Caco-2 (cell line): ENCODE results near the gene ZSWIM1. TPM values are rescaled to one million over a fixed set of nuclear protein-coding genes. Genes with fewer than 3 reads are reported as not detected.

Source experiments
- BruUV-seq: library from RNA; stranded (reverse); fragments of 400-500 nt; replicated peaks from 2 replicates; lab custom pipeline; 2021; lab: Mats Ljungman, UMichigan
- CTCF ChIA-PET: fragments of 300-600 bp; sonication (Branson Sonifier 250); formaldehyde crosslinking; loops from one replicate; lab custom pipeline; 2022; ENCODE audit warnings: antibody characterized with exemption; lab: Charles Lee
- POLR2A ChIA-PET: fragments of 300-600 bp; sonication (Branson Sonifier 250); formaldehyde crosslinking; loops from one replicate; lab custom pipeline; 2022; ENCODE audit warnings: antibody characterized with exemption; lab: Charles Lee
- DNase-seq, 2 experiments: peaks; one replicate each; pipeline versions ENCODE4 v3.0.0 to v3.0.0-alpha.2; 2020 to 2022
- H3K27me3 ChIP-seq: replicated peaks from 2 replicates; pipeline ENCODE4 v1.6.0; 2011; ENCODE audit warnings: low read length; ENCODE audit not compliant: control insufficient read depth, insufficient read depth
- H3K36me3 ChIP-seq: 2 replicates; pipeline ENCODE4 v1.5.1; 2011; ENCODE audit warnings: low read length; ENCODE audit not compliant: control insufficient read depth, insufficient read depth
- H3K4me1 ChIP-seq: fragments of 250-450 bp; sonication (Bioruptor Pico); 2 replicates; pipeline ENCODE4 v1.5.1; 2020; ENCODE audit warnings: mild to moderate bottlenecking
- H3K4me3 ChIP-seq: 2 replicates; pipeline ENCODE4 v1.5.1; 2011; ENCODE audit warnings: low read depth, mild to moderate bottlenecking, control low read depth, low read length
- H3K9me3 ChIP-seq: fragments of 250-450 bp; sonication (Bioruptor Pico); 2 replicates; pipeline ENCODE4 v1.5.1; 2020; ENCODE audit warnings: mild to moderate bottlenecking, moderate library complexity
- H3K27ac Mint-ChIP-seq: one replicate; pipeline ENCODE4 v1.8.0; 2022; ENCODE audit warnings: mixed read lengths; ENCODE audit not compliant: unreplicated experiment
- H3K27me3 Mint-ChIP-seq: one replicate; pipeline ENCODE4 v1.8.0; 2022; ENCODE audit warnings: mixed read lengths; ENCODE audit not compliant: insufficient read depth, unreplicated experiment
- H3K36me3 Mint-ChIP-seq: one replicate; pipeline ENCODE4 v1.8.0; 2022; ENCODE audit warnings: mild to moderate bottlenecking, mixed read lengths; ENCODE audit not compliant: insufficient read depth, unreplicated experiment
- H3K4me1 Mint-ChIP-seq: one replicate; pipeline ENCODE4 v1.8.0; 2022; ENCODE audit warnings: low read depth, mixed read lengths; ENCODE audit not compliant: unreplicated experiment
- H3K4me3 Mint-ChIP-seq: one replicate; pipeline ENCODE4 v1.8.0; 2022; ENCODE audit warnings: mild to moderate bottlenecking, moderate library complexity, mixed read lengths; ENCODE audit not compliant: unreplicated experiment
- H3K9me3 Mint-ChIP-seq: one replicate; pipeline ENCODE4 v1.8.0; 2022; ENCODE audit warnings: mixed read lengths; ENCODE audit not compliant: unreplicated experiment
- CTCF ChIP-seq, 2 experiments: fragments of 200-600 bp in 1 of 2; IDR thresholded peaks; 1 replicate in 1 of 2; 2 replicates in 1 of 2; pipeline versions ENCODE4 v1.5.1 to v1.8.0; 2011 to 2022; ENCODE audit warnings: antibody characterized with exemption in 1 of 2, control low read depth in 1 of 2, inconsistent platforms in 1 of 2, low read depth in 1 of 2, low read length in 1 of 2, mild to moderate bottlenecking in 1 of 2, moderate library complexity in 1 of 2; ENCODE audit not compliant: insufficient read depth in 1 of 2, severe bottlenecking in 1 of 2, unreplicated experiment in 1 of 2
- intact Hi-C: fragments of 100-400 bp; cut with micrococcal nuclease; formaldehyde crosslinking; loops from one replicate; pipeline ENCODE4 v1.10.0; 2022; ENCODE audit not compliant: unreplicated experiment
- total RNA-seq: library from RNA; stranded (reverse); gene quantifications from 2 replicates; pipeline ENCODE4 v1.2.3, GENCODE V29; 2022

ZSWIM1 gene
- total RNA-seq, 1 experiment from 2014 or later: 27.3 TPM

- Mint-ChIP-seq H3K27me3 (no peaks in the 10 kb centered on the region), H3K4me3 (no peak overlapping the region), H3K27ac (no peak overlapping the region), H3K9me3 (no peaks in the 10 kb centered on the region), H3K4me1 (peaks cover 13% of the 10 kb centered on the region), H3K36me3 (peaks cover 19% of the 10 kb centered on the region)
- no TSS peak for BruUV-seq
- no peaks in the 10 kb centered on the region for H3K36me3 ChIP-seq
- no peak overlapping the region for H3K4me3 ChIP-seq
- ChIA-PET CTCF (interaction anchor here (0.9 kb wide), 2 partner anchors 26 to 62 kb away, joined by 3 read pairs; no protein-coding TSS in a partner anchor), POLR2A (interaction anchor here (0.7 kb wide), 1 partner anchor 37 kb away, joined by 3 read pairs; no protein-coding TSS in a partner anchor)
- no peak for TF ChIP-seq CTCF (IDR thresholded peaks at IDR 0.05; ENCODE audit: insufficient read depth in 1 of 2, low read depth in 1 of 2, low read length in 1 of 2, severe bottlenecking in 1 of 2, unreplicated experiment in 1 of 2)
- intact Hi-C loops: no loop called here
- H3K9me3 ChIP-seq: no peaks in the 10 kb centered on the region
- H3K27me3 ChIP-seq: no peaks in the 10 kb centered on the region
- H3K4me1 ChIP-seq: peaks cover 10% of the 10 kb centered on the region
- DNase-seq: no peak
Observed at GRCh38 chr20:45907219-45907948, 26.4 kb downstream of the ZSWIM1 start.

- DNase-seq: no peak
- POLR2A ChIA-PET: interaction anchor here (0.7 kb wide), 1 partner anchor 38 kb away, joined by 3 read pairs; no protein-coding TSS in a partner anchor
- Mint-ChIP-seq H3K4me1 (peaks cover 13% of the 10 kb centered on the region), H3K36me3 (peaks cover 19% of the 10 kb centered on the region), H3K9me3 (no peaks in the 10 kb centered on the region), H3K4me3 (no peak overlapping the region), H3K27me3 (no peaks in the 10 kb centered on the region), H3K27ac (no peak overlapping the region)
- Histone ChIP-seq H3K4me1 (peaks cover 12% of the 10 kb centered on the region), H3K4me3 (no peak overlapping the region), H3K9me3 (no peaks in the 10 kb centered on the region), H3K36me3 (no peaks in the 10 kb centered on the region), H3K27me3 (no peaks in the 10 kb centered on the region)
- intact Hi-C loops: no loop called here
- BruUV-seq: no TSS peak
- CTCF ChIA-PET: interaction anchor here (0.9 kb wide), 2 partner anchors 25 to 62 kb away, joined by 3 read pairs; no protein-coding TSS in a partner anchor
- TF ChIP-seq CTCF (IDR thresholded peaks at IDR 0.05; ENCODE audit: insufficient read depth in 1 of 2, low read depth in 1 of 2, low read length in 1 of 2, severe bottlenecking in 1 of 2, unreplicated experiment in 1 of 2): no peak
Observed at GRCh38 chr20:45908084-45908483, 27.1 kb downstream of the ZSWIM1 start.

GRCh38 chr20:45909336-45909808, 28.3 kb downstream of the ZSWIM1 start:
- no peak for DNase-seq
- H3K4me1 Mint-ChIP-seq: peaks cover 13% of the 10 kb centered on the region
- no peaks in the 10 kb centered on the region for H3K27me3 ChIP-seq
- BruUV-seq: no TSS peak
- H3K27ac Mint-ChIP-seq: no peak overlapping the region
- POLR2A ChIA-PET: interaction anchor here (1.0 kb wide), 3 partner anchors 10 to 18 kb away, joined by 3 to 5 read pairs (median 4); partner anchors contain the start of gene CTSA
- H3K27me3 Mint-ChIP-seq: no peaks in the 10 kb centered on the region
- H3K4me1 ChIP-seq: peaks cover 12% of the 10 kb centered on the region
- H3K36me3 ChIP-seq: no peaks in the 10 kb centered on the region
- H3K36me3 Mint-ChIP-seq: peaks cover 19% of the 10 kb centered on the region
- no peak overlapping the region for H3K4me3 Mint-ChIP-seq
- no peak for TF ChIP-seq CTCF (IDR thresholded peaks at IDR 0.05; ENCODE audit: insufficient read depth in 1 of 2, low read depth in 1 of 2, low read length in 1 of 2, severe bottlenecking in 1 of 2, unreplicated experiment in 1 of 2)
- no peaks in the 10 kb centered on the region for H3K9me3 ChIP-seq
- CTCF ChIA-PET: interaction anchor here (0.7 to 1.9 kb wide), 3 partner anchors 11 to 55 kb away, joined by 3 to 6 read pairs (median 4); no protein-coding TSS in a partner anchor
- intact Hi-C loops: no loop called here
- no peak overlapping the region for H3K4me3 ChIP-seq
- no peaks in the 10 kb centered on the region for H3K9me3 Mint-ChIP-seq
